ENCODE measurements around the gene CSF1. TPM values are rescaled to one million over a fixed set of nuclear protein-coding genes. Genes with fewer than 3 reads are reported as not detected.

CSF1 gene
- polyA plus RNA-seq, 1 of the 3 experiments (the other 2 are of a cell fraction): 31.9 TPM

- H2AFZ ChIP-seq (ENCODE audit: low read depth): no peak overlapping the region
- no peak overlapping the region for H3K27ac ChIP-seq (ENCODE audit: low read depth in 2 of 2, low read length in 1 of 2)
- H3K9me2 ChIP-seq: no peaks in the 10 kb centered on the region
- H3K36me3 ChIP-seq (replicated peaks in 1 of 2; ENCODE audit: control insufficient read depth in 1 of 2, insufficient read depth in 2 of 2, low read length in 1 of 2): peaks cover 0 to 4% of the 10 kb centered on the region in 2 experiments
- H4K20me1 ChIP-seq (ENCODE audit: insufficient read depth): no peaks in the 10 kb centered on the region
- peaks cover 0 to 3% of the 10 kb centered on the region in 2 experiments; a peak in 1 of 4 replicates for H3K4me1 ChIP-seq (ENCODE audit: control insufficient read depth in 1 of 2, insufficient read depth in 2 of 2, low read depth in 1 of 2, low read length in 1 of 2)
- H3F3A ChIP-seq (replicated peaks; ENCODE audit: insufficient read depth): no peaks in the 10 kb centered on the region
- H3K9me3 ChIP-seq: no peaks in the 10 kb centered on the region
- POLR2A ChIA-PET: no interaction called here
- no peak overlapping the region; a peak in 1 of 4 replicates for H3K4me3 ChIP-seq (ENCODE audit: low read depth in 2 of 2, low read length in 1 of 2)
- CTCF ChIA-PET: interaction anchor here (1.5 to 1.8 kb wide), 2 partner anchors 8 to 120 kb away, joined by 4 to 8 read pairs; partner anchors contain the start of gene AHCYL1
- no peaks in the 10 kb centered on the region for H3K79me2 ChIP-seq (ENCODE audit: insufficient read depth)
- TF ChIP-seq GABPA (IDR thresholded peaks at IDR 0.05; ENCODE audit: low read depth) (no peak), MEF2A (IDR thresholded peaks at IDR 0.05; ENCODE audit: borderline replicate concordance, low read depth) (no peak), USF1 (IDR thresholded peaks at IDR 0.05; ENCODE audit: borderline replicate concordance, low read depth) (no peak), ELF1 (IDR thresholded peaks at IDR 0.05) (no peak), SIN3A (IDR thresholded peaks at IDR 0.05; ENCODE audit: borderline replicate concordance, low read depth, low read length) (no peak), TAF1 (IDR thresholded peaks at IDR 0.05; ENCODE audit: borderline replicate concordance, low read depth, low read length) (no peak), MAX (IDR thresholded peaks at IDR 0.05; ENCODE audit: low read depth) (no peak), PBX3 (IDR thresholded peaks at IDR 0.05) (no peak), FOXM1 (IDR thresholded peaks at IDR 0.05; ENCODE audit: low read depth) (no peak), TEAD4 (IDR thresholded peaks at IDR 0.05; ENCODE audit: borderline replicate concordance, insufficient read depth) (no peak), GATA2 (CRISPR knock-in tag; IDR thresholded peaks at IDR 0.05) (no peak), FOXJ3 (CRISPR knock-in tag; IDR thresholded peaks at IDR 0.05) (no peak), TCF12 (IDR thresholded peaks at IDR 0.05) (no peak), RCOR1 (IDR thresholded peaks at IDR 0.05; ENCODE audit: low read length) (no peak), USF2 (IDR thresholded peaks at IDR 0.05; ENCODE audit: borderline replicate concordance, low read depth, low read length) (no peak)
- no peaks in the 10 kb centered on the region for H3K27me3 ChIP-seq (ENCODE audit: insufficient read depth)
- H3K9ac ChIP-seq: no peak overlapping the region
- 66% methylated on average over 5 of the region's 5 CpGs for WGBS (ENCODE audit: low lambda C conversion rate)
- no peak for DNase-seq
- peak overlapping the region; percentile 61 for H3K4me2 ChIP-seq
Measured at GRCh38 chr1:109864047-109864822, 46.4 kb upstream of the CSF1 start.

All from SK-N-SH (cell line).